ENCODE results near the gene PKD1.

The PKD1 gene

GRCh38 chr16:2155977-2156848 is 20.5 kb upstream of the PKD1 start:
- no peak for DNase-seq (ENCODE audit: insufficient read length, low spot score)
- FAIRE-seq, result no peak
- TF ChIP-seq CTCF (IDR thresholded peaks at IDR 0.05; ENCODE audit: insufficient read depth, missing control alignments), result no peak

- DNase-seq (ENCODE audit: insufficient read length, low spot score) (peak; percentile 98), FAIRE-seq (no peak)
- no peak for TF ChIP-seq CTCF (IDR thresholded peaks at IDR 0.05; ENCODE audit: insufficient read depth, missing control alignments)
Observed at GRCh38 chr16:2155091-2155950, 19.6 kb upstream of the PKD1 start, which contains the start of gene TRAF7. Gene TRAF7 (plus strand): TSS chr16:2155782. CDS start chr16:2163921, 8,139 bp downstream.

- FAIRE-seq (no peak), DNase-seq (ENCODE audit: insufficient read length, low spot score) (no peak)
- no peak for TF ChIP-seq CTCF (IDR thresholded peaks at IDR 0.05; ENCODE audit: insufficient read depth, missing control alignments)
Observed at GRCh38 chr16:2154533-2155090, 18.9 kb upstream of the PKD1 start.

- DNase-seq (ENCODE audit: insufficient read length, low spot score), result no peak
- no peak for TF ChIP-seq CTCF (IDR thresholded peaks at IDR 0.05; ENCODE audit: insufficient read depth, missing control alignments)
- FAIRE-seq, result no peak
Observed at GRCh38 chr16:2152695-2153506, 17.2 kb upstream of the PKD1 start.

GRCh38 chr16:2151188-2152091 is 15.7 kb upstream of the PKD1 start:
- TF ChIP-seq CTCF (IDR thresholded peaks at IDR 0.05; ENCODE audit: insufficient read depth, missing control alignments), result no peak
- DNase-seq (ENCODE audit: insufficient read length, low spot score) (no peak), FAIRE-seq (no peak)

All from D721Med (cell line).